GM12878 (cell line): Measurements from ENCODE around the gene HSF2BP.
"Not testable (repeated sequence)": the region's sequence is repeated elsewhere in the genome, so short reads cannot be mapped to it uniquely, and the experiment has no call there.

Experiments used
- CHD4 ChIP-seq: fragments of 200-600 bp; sonication (generic); IDR thresholded peaks from 2 replicates; pipeline ENCODE4 v1.6.1; 2016; ENCODE audit warnings: mild to moderate bottlenecking
- EP300 ChIP-seq, 2 experiments: fragments of 150-350 bp in 1 of 2; IDR thresholded peaks; 2 replicates each; pipeline ENCODE4 v1.6.1; 2011 to 2012; ENCODE audit warnings: low read depth in 2 of 2, low read length in 2 of 2, borderline replicate concordance in 1 of 2, improper control_type of control experiment in 1 of 2, inconsistent platforms in 1 of 2; ENCODE audit not compliant: control insufficient read depth in 1 of 2
- EZH2 ChIP-seq: IDR thresholded peaks from 2 replicates; pipeline ENCODE4 v1.6.1; 2012; ENCODE audit warnings: low read depth, mild to moderate bottlenecking, control low read depth, inconsistent platforms, low read length, borderline replicate concordance; ENCODE audit not compliant: control insufficient read depth
- HCFC1 ChIP-seq: fragments of 150-350 bp; IDR thresholded peaks from 2 replicates; pipeline ENCODE4 v1.6.1; 2014; ENCODE audit warnings: low read length
- MYB ChIP-seq: fragments of 150-350 bp; IDR thresholded peaks from 2 replicates; pipeline ENCODE4 v1.6.1; 2014; ENCODE audit warnings: mild to moderate bottlenecking, low read depth, low read length, borderline replicate concordance
- NR2C2 ChIP-seq: IDR thresholded peaks from 2 replicates; pipeline ENCODE4 v1.6.1; 2011; ENCODE audit warnings: borderline replicate concordance, low read depth; ENCODE audit not compliant: control insufficient read depth, insufficient read length
- SP1 ChIP-seq: IDR thresholded peaks from one replicate; pipeline ENCODE4 v1.6.1; 2011; ENCODE audit warnings: low read depth, low read length
- SRF ChIP-seq, 2 experiments: IDR thresholded peaks; 2 replicates each; pipeline ENCODE4 v1.6.1; 2011; ENCODE audit warnings: low read depth in 2 of 2, low read length in 2 of 2, mild to moderate bottlenecking in 1 of 2, moderate library complexity in 1 of 2
- TF ChIP-seq, protein P1 (sequence below), 3 experiments: IDR thresholded peaks in 2 of 3; conservative IDR thresholded peaks in 1 of 3; 2 replicates each; pipeline ENCODE4 v1.5.1; 2011; ENCODE audit warnings: low read depth in 3 of 3, low read length in 3 of 3, mild to moderate bottlenecking in 3 of 3, control low read depth in 2 of 3, moderate library complexity in 2 of 3, inconsistent platforms in 1 of 3, mixed read lengths in 1 of 3; ENCODE audit not compliant: control insufficient read depth in 2 of 3, insufficient read depth in 1 of 3; ENCODE audit errors: extremely low read depth in 1 of 3
- TF ChIP-seq, protein P2 (sequence below): IDR thresholded peaks from 2 replicates; pipeline ENCODE4 v1.6.1; 2011; ENCODE audit warnings: low read depth, low read length, improper control_type of control experiment, borderline replicate concordance

- TF ChIP-seq MYB; CHD4; HCFC1; NR2C2; EP300 (IDR thresholded peaks at IDR 0.05; ENCODE audit: borderline replicate concordance in 1 of 2, control insufficient read depth in 1 of 2, low read depth in 2 of 2, low read length in 2 of 2); SRF (IDR thresholded peaks at IDR 0.05; ENCODE audit: low read depth in 2 of 2, low read length in 2 of 2); EZH2; SP1: not testable (repeated sequence)
- TF ChIP-seq, protein P1, sequence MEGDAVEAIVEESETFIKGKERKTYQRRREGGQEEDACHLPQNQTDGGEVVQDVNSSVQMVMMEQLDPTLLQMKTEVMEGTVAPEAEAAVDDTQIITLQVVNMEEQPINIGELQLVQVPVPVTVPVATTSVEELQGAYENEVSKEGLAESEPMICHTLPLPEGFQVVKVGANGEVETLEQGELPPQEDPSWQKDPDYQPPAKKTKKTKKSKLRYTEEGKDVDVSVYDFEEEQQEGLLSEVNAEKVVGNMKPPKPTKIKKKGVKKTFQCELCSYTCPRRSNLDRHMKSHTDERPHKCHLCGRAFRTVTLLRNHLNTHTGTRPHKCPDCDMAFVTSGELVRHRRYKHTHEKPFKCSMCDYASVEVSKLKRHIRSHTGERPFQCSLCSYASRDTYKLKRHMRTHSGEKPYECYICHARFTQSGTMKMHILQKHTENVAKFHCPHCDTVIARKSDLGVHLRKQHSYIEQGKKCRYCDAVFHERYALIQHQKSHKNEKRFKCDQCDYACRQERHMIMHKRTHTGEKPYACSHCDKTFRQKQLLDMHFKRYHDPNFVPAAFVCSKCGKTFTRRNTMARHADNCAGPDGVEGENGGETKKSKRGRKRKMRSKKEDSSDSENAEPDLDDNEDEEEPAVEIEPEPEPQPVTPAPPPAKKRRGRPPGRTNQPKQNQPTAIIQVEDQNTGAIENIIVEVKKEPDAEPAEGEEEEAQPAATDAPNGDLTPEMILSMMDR (IDR thresholded peaks at IDR 0.05 in 2 of 3, conservative IDR thresholded peaks at IDR 0.05 in 1 of 3; ENCODE audit: control insufficient read depth in 2 of 3, extremely low read depth in 1 of 3, insufficient read depth in 1 of 3, low read depth in 3 of 3, low read length in 3 of 3): not testable (repeated sequence)
- TF ChIP-seq, protein P2, sequence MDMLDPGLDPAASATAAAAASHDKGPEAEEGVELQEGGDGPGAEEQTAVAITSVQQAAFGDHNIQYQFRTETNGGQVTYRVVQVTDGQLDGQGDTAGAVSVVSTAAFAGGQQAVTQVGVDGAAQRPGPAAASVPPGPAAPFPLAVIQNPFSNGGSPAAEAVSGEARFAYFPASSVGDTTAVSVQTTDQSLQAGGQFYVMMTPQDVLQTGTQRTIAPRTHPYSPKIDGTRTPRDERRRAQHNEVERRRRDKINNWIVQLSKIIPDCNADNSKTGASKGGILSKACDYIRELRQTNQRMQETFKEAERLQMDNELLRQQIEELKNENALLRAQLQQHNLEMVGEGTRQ: not testable (repeated sequence)
Observed at GRCh38 chr21:43516295-43516847, 142.9 kb downstream of the HSF2BP start.
